Measurements from ENCODE around the gene CHD5.
"Not testable (repeated sequence)": the region's sequence is repeated elsewhere in the genome, so short reads cannot be mapped to it uniquely, and the experiment has no call there.

CHD5 gene

GRCh38 chr1:6068073-6068472, 112.0 kb downstream of the CHD5 start:
- H3F3A ChIP-seq (ENCODE audit: insufficient read depth, low read length), result no peaks in the 10 kb centered on the region
- no peaks in the 10 kb centered on the region for H3K79me2 ChIP-seq (ENCODE audit: low read length)
- no peak overlapping the region for H3K4me3 ChIP-seq (ENCODE audit: low read length)
- H3K4me2 ChIP-seq (ENCODE audit: low read depth, low read length), result no peak overlapping the region
- H3K9ac ChIP-seq (ENCODE audit: low read length), result no peak overlapping the region
- H3K27ac ChIP-seq (ENCODE audit: low read length), result no peak overlapping the region
- no peaks in the 10 kb centered on the region for H3K9me2 ChIP-seq (replicated peaks; ENCODE audit: insufficient read depth, low read length)
- H3K9me3 ChIP-seq (replicated peaks; ENCODE audit: insufficient read depth, low read length), result no peaks in the 10 kb centered on the region
- H3K27me3 ChIP-seq (replicated peaks; ENCODE audit: insufficient read depth, low read length), result no peaks in the 10 kb centered on the region
- H4K20me1 ChIP-seq (ENCODE audit: insufficient read depth, low read length), result no peaks in the 10 kb centered on the region
- TF ChIP-seq EZH2phosphoT487 (IDR thresholded peaks at IDR 0.05; ENCODE audit: low read length), result no peak
- no peak for TF ChIP-seq CTCF (IDR thresholded peaks at IDR 0.05; ENCODE audit: low read length)
- no peak for TF ChIP-seq EZH2 (optimal IDR thresholded peaks at IDR 0.05; ENCODE audit: low read depth, low read length)
- H3K4me1 ChIP-seq (ENCODE audit: low read length), result no peaks in the 10 kb centered on the region
- H2AFZ ChIP-seq (ENCODE audit: low read length), result no peak overlapping the region
- H3K36me3 ChIP-seq (replicated peaks; ENCODE audit: insufficient read depth, low read length), result no peaks in the 10 kb centered on the region
- DNase-seq, result no peak

DNA sequence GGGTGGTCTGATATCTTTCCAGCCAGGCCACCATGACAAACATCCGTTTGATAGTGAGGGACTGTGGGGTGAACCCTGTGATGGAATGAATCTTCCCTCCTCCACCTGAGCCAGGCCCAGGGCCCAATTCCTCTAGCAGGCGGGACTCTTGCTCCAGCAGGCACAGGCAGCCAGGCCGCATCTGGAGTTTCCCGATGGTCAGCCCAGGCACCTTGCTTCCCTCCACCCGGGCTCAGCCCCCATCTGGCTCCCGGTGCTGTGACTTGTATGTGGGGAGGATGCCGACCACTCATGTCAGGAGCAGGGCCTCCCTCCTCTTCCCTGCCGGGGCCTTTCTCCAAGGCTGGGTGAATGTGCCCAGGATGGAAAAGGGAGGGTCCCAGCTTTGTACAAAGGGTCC, 113.4 kb downstream of the CHD5 start:
- Histone ChIP-seq H3F3A (ENCODE audit: insufficient read depth, low read length) (no peaks in the 10 kb centered on the region), H3K9ac (ENCODE audit: low read length) (no peak overlapping the region), H3K4me3 (ENCODE audit: low read length) (no peak overlapping the region), H3K9me2 (replicated peaks; ENCODE audit: insufficient read depth, low read length) (no peaks in the 10 kb centered on the region), H3K27me3 (replicated peaks; ENCODE audit: insufficient read depth, low read length) (no peaks in the 10 kb centered on the region), H3K4me1 (ENCODE audit: low read length) (no peaks in the 10 kb centered on the region), H3K9me3 (replicated peaks; ENCODE audit: insufficient read depth, low read length) (no peaks in the 10 kb centered on the region), H3K36me3 (replicated peaks; ENCODE audit: insufficient read depth, low read length) (no peaks in the 10 kb centered on the region), H3K27ac (ENCODE audit: low read length) (no peak overlapping the region), H3K79me2 (ENCODE audit: low read length) (no peaks in the 10 kb centered on the region), H2AFZ (ENCODE audit: low read length) (no peak overlapping the region), H3K4me2 (ENCODE audit: low read depth, low read length) (no peak overlapping the region), H4K20me1 (ENCODE audit: insufficient read depth, low read length) (no peaks in the 10 kb centered on the region)
- TF ChIP-seq EZH2 (optimal IDR thresholded peaks at IDR 0.05; ENCODE audit: low read depth, low read length) (no peak), CTCF (IDR thresholded peaks at IDR 0.05; ENCODE audit: low read length) (no peak), EZH2phosphoT487 (IDR thresholded peaks at IDR 0.05; ENCODE audit: low read length) (no peak)
- no peak for DNase-seq

- H4K20me1 ChIP-seq (ENCODE audit: insufficient read depth, low read length), result no peaks in the 10 kb centered on the region
- H3K27me3 ChIP-seq (replicated peaks; ENCODE audit: insufficient read depth, low read length), result no peaks in the 10 kb centered on the region
- H3K9ac ChIP-seq (ENCODE audit: low read length), result no peak overlapping the region
- no peaks in the 10 kb centered on the region for H3K36me3 ChIP-seq (replicated peaks; ENCODE audit: insufficient read depth, low read length)
- no peak overlapping the region for H3K4me2 ChIP-seq (ENCODE audit: low read depth, low read length)
- TF ChIP-seq CTCF (IDR thresholded peaks at IDR 0.05; ENCODE audit: low read length) (no peak), EZH2 (optimal IDR thresholded peaks at IDR 0.05; ENCODE audit: low read depth, low read length) (no peak), EZH2phosphoT487 (IDR thresholded peaks at IDR 0.05; ENCODE audit: low read length) (no peak)
- H3K9me3 ChIP-seq (replicated peaks; ENCODE audit: insufficient read depth, low read length), result no peaks in the 10 kb centered on the region
- H3K79me2 ChIP-seq (ENCODE audit: low read length), result no peaks in the 10 kb centered on the region
- H2AFZ ChIP-seq (ENCODE audit: low read length), result no peak overlapping the region
- H3K4me3 ChIP-seq (ENCODE audit: low read length), result no peak overlapping the region
- no peaks in the 10 kb centered on the region for H3K4me1 ChIP-seq (ENCODE audit: low read length)
- H3K9me2 ChIP-seq (replicated peaks; ENCODE audit: insufficient read depth, low read length), result no peaks in the 10 kb centered on the region
- no peaks in the 10 kb centered on the region for H3F3A ChIP-seq (ENCODE audit: insufficient read depth, low read length)
- no peak overlapping the region for H3K27ac ChIP-seq (ENCODE audit: low read length)
- no peak for DNase-seq
Measured at GRCh38 chr1:6065093-6065858, 114.8 kb downstream of the CHD5 start.

DNA sequence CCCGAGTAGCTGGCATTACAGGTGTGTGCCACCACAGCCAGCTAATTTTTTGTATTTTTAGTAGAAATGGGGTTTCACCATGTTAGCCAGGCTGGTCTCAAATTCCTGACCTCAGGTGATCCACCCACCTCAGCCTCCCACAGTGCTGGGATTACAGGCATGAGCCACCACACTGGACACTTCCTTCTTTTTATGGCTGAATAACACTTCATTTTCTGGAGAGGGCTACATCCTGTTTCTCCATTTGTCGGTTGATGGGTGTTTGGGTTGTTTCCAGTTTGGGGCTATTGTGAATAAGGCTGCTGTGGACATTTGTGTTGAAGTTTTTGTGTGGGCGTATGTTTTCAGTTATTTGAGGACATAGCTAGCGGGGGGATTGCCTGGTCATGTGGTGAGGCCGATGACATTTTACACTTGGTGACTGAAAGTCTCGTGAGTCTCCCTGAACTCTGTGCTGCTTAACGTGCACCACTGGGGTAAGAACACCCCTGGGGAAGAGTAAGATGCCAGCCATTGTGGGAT, 116.5 kb downstream of the CHD5 start:
- not testable (repeated sequence) for H3K27me3 ChIP-seq (replicated peaks; ENCODE audit: insufficient read depth, low read length); H4K20me1 ChIP-seq (ENCODE audit: insufficient read depth, low read length); H3K27ac ChIP-seq (ENCODE audit: low read length); H3F3A ChIP-seq (ENCODE audit: insufficient read depth, low read length); H3K4me3 ChIP-seq (ENCODE audit: low read length); H3K36me3 ChIP-seq (replicated peaks; ENCODE audit: insufficient read depth, low read length); H3K9me2 ChIP-seq (replicated peaks; ENCODE audit: insufficient read depth, low read length); DNase-seq; H3K79me2 ChIP-seq (ENCODE audit: low read length); H2AFZ ChIP-seq (ENCODE audit: low read length); H3K4me1 ChIP-seq (ENCODE audit: low read length); H3K9ac ChIP-seq (ENCODE audit: low read length); H3K9me3 ChIP-seq (replicated peaks; ENCODE audit: insufficient read depth, low read length); H3K4me2 ChIP-seq (ENCODE audit: low read depth, low read length)

Measured in MM.1S (cell line).